A549 (cell line): ENCODE data around the gene BANF2.

Experiments
- EP300 ChIP-seq, 2 experiments: fragments of >200 bp; sonication (Bioruptor Twin); formaldehyde crosslinking; IDR thresholded peaks; 2 replicates in 1 of 2; 3 replicates in 1 of 2; pipeline ENCODE4 v1.6.1; 2016 to 2017
- FOXS1 ChIP-seq: fragments of 250-450 bp; sonication (Bioruptor Pico); IDR thresholded peaks from 2 replicates; pipeline ENCODE4 v1.5.0; 2020; ENCODE audit warnings: mild to moderate bottlenecking, moderate library complexity
- HDAC2 ChIP-seq: fragments of 200-600 bp; sonication (generic); IDR thresholded peaks from 2 replicates; pipeline ENCODE4 v1.6.1; 2016
- HOXA7 ChIP-seq: fragments of 250-450 bp; sonication (Bioruptor Pico); IDR thresholded peaks from 2 replicates; pipeline ENCODE4 v1.5.0; 2020; ENCODE audit warnings: mild to moderate bottlenecking, moderate library complexity
- MYC ChIP-seq: IDR thresholded peaks from 2 replicates; pipeline ENCODE4 v1.6.1; 2012; ENCODE audit warnings: mild to moderate bottlenecking, inconsistent platforms, low read length, improper control_type of control experiment, borderline replicate concordance
- POLR2A ChIP-seq: IDR thresholded peaks from 2 replicates; pipeline ENCODE4 v1.6.1; 2012; ENCODE audit warnings: mild to moderate bottlenecking, low read length
- POLR2AphosphoS2 ChIP-seq: conservative IDR thresholded peaks from 2 replicates; pipeline ENCODE4 v1.6.1; 2012; ENCODE audit warnings: low read length, improper control_type of control experiment, inconsistent platforms
- RFX5 ChIP-seq: fragments of 450-650 bp; IDR thresholded peaks from 2 replicates; pipeline ENCODE4 v1.7.1; 2014; ENCODE audit warnings: antibody characterized with exemption, mild to moderate bottlenecking, moderate library complexity
- RNF2 ChIP-seq: fragments of 200-600 bp; sonication (generic); IDR thresholded peaks from 2 replicates; pipeline ENCODE4 v1.6.1; 2016; ENCODE audit warnings: low read depth, mild to moderate bottlenecking, antibody characterized with exemption, moderate library complexity, borderline replicate concordance
- SREBF2 ChIP-seq: fragments of 450-650 bp; IDR thresholded peaks from 2 replicates; pipeline ENCODE4 v1.6.1; 2014; ENCODE audit warnings: mild to moderate bottlenecking, moderate library complexity
- TF ChIP-seq, protein P1 (sequence below): fragments of >200 bp; sonication (Bioruptor Twin); formaldehyde crosslinking; IDR thresholded peaks from 3 replicates; pipeline ENCODE4 v1.5.1; 2016

DNA sequence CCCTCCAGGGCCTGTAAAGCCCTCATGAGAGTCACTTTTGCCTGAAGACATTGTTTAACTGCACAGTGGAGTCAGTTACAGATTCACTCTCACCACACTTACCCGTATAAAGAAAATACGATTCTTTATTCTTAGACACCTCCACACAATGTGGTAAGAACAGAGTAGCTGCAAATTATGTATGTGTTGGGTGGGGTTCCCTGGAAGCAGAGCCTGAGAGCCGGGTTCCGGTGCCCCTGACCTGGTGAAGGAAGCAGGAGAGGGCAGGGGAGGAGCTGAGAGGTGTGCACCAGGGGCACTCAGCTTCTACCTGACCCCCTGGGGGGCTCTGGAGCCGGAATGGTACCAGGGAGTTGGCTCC is 11.5 kb downstream of the BANF2 start:
- TF ChIP-seq MYC (no peak), POLR2A (no peak), EP300 (IDR thresholded peaks at IDR 0.05) (no peak), SREBF2 (no peak), RFX5 (no peak), HDAC2 (no peak), POLR2AphosphoS2 (no peak), FOXS1 (CRISPR knock-in tag) (no peak), RNF2 (no peak), HOXA7 (no peak)
- TF ChIP-seq, protein P1, sequence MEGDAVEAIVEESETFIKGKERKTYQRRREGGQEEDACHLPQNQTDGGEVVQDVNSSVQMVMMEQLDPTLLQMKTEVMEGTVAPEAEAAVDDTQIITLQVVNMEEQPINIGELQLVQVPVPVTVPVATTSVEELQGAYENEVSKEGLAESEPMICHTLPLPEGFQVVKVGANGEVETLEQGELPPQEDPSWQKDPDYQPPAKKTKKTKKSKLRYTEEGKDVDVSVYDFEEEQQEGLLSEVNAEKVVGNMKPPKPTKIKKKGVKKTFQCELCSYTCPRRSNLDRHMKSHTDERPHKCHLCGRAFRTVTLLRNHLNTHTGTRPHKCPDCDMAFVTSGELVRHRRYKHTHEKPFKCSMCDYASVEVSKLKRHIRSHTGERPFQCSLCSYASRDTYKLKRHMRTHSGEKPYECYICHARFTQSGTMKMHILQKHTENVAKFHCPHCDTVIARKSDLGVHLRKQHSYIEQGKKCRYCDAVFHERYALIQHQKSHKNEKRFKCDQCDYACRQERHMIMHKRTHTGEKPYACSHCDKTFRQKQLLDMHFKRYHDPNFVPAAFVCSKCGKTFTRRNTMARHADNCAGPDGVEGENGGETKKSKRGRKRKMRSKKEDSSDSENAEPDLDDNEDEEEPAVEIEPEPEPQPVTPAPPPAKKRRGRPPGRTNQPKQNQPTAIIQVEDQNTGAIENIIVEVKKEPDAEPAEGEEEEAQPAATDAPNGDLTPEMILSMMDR, result no peak
